Endothelial cell of umbilical vein (primary cell): ENCODE measurements around the gene SLC6A9. TPM values are rescaled to one million over a fixed set of nuclear protein-coding genes. Genes with fewer than 3 reads are reported as not detected.

Experiments used
- BruUV-seq: library from RNA; stranded (reverse); fragments of 400-500 nt; replicated peaks from 2 replicates; lab custom pipeline; 2021; lab: Mats Ljungman, UMichigan
- CTCF ChIA-PET: fragments of 300-600, 350-600 bp; sonication (Branson Sonifier 250); formaldehyde crosslinking; loops from one replicate; lab custom pipeline; 2021; ENCODE audit warnings: antibody characterized with exemption, inconsistent platforms; lab: Charles Lee
- POLR2A ChIA-PET: fragments of 300-600, 350-600 bp; sonication (Branson Sonifier 250); formaldehyde crosslinking; loops from one replicate; lab custom pipeline; 2021; ENCODE audit warnings: antibody characterized with exemption, inconsistent platforms; lab: Charles Lee
- DNase-seq: peaks from one replicate; pipeline ENCODE4 v3.0.0-alpha.2; 2011; ENCODE audit warnings: low read depth, low spot score
- FAIRE-seq: peaks from 2 replicates; lab custom pipeline; 2011; peaks lifted over from hg19 to GRCh38; lab: Jason Lieb, UNC
- H2AFZ ChIP-seq: 2 replicates; pipeline ENCODE4 v1.6.0; 2012; ENCODE audit warnings: low read depth, low read length, control low read depth, inconsistent platforms
- H3K27ac ChIP-seq: 2 replicates; pipeline ENCODE4 v1.5.1; 2011; ENCODE audit warnings: low read depth, mild to moderate bottlenecking, control low read depth, low read length, moderate library complexity; ENCODE audit not compliant: insufficient read depth
- H3K27me3 ChIP-seq, 2 experiments: 2 replicates each; pipeline versions ENCODE4 v1.6.0 to v1.6.1; 2011; ENCODE audit warnings: low read length in 2 of 2, mixed read lengths in 1 of 2; ENCODE audit not compliant: control insufficient read depth in 2 of 2, insufficient read depth in 2 of 2
- H3K36me3 ChIP-seq, 2 experiments: 2 replicates in 1 of 2; 3 replicates in 1 of 2; pipeline ENCODE4 v1.5.1; 2011; ENCODE audit warnings: low read length in 2 of 2, mild to moderate bottlenecking in 1 of 2, moderate library complexity in 1 of 2; ENCODE audit not compliant: control insufficient read depth in 2 of 2, insufficient read depth in 2 of 2; ENCODE audit errors: extremely low read depth in 1 of 2
- H3K4me1 ChIP-seq: 3 replicates; pipeline ENCODE4 v1.5.1; 2011; ENCODE audit warnings: mild to moderate bottlenecking, low read length; ENCODE audit not compliant: control insufficient read depth, insufficient read depth; ENCODE audit errors: extremely low read depth
- H3K4me2 ChIP-seq: 2 replicates; pipeline ENCODE4 v1.6.1; 2011; ENCODE audit warnings: low read length, control low read depth, mixed read lengths; ENCODE audit not compliant: insufficient read depth
- H3K4me3 ChIP-seq, 3 experiments: fragments of 200-600 bp in 1 of 3; sonication (generic), shearing (Covaris generic) in 1 of 3; replicated peaks in 1 of 3; 2 replicates each; pipeline ENCODE4 v1.5.1; 2011 to 2016; ENCODE audit warnings: control low read depth in 3 of 3, low read length in 3 of 3, mild to moderate bottlenecking in 2 of 3, inconsistent platforms in 1 of 3, low read depth in 1 of 3, moderate library complexity in 1 of 3; ENCODE audit not compliant: insufficient read depth in 1 of 3
- H3K79me2 ChIP-seq: 2 replicates; pipeline ENCODE4 v1.6.0; 2012; ENCODE audit warnings: low read length, inconsistent platforms; ENCODE audit not compliant: control insufficient read depth, insufficient read depth
- H3K9ac ChIP-seq: replicated peaks from 2 replicates; pipeline ENCODE3; 2011; ENCODE audit warnings: low read length, control low read depth; ENCODE audit not compliant: insufficient read depth; ENCODE audit errors: extremely low read depth
- H3K9me1 ChIP-seq: replicated peaks from 3 replicates; pipeline ENCODE4 v1.6.0; 2011; ENCODE audit warnings: mild to moderate bottlenecking, low read length; ENCODE audit not compliant: control insufficient read depth, insufficient read depth; ENCODE audit errors: extremely low read depth
- H3K9me3 ChIP-seq: replicated peaks from 2 replicates; pipeline ENCODE4 v1.5.1; 2012; ENCODE audit warnings: low read length, inconsistent platforms; ENCODE audit not compliant: control insufficient read depth, insufficient read depth
- H4K20me1 ChIP-seq: replicated peaks from 2 replicates; pipeline ENCODE3; 2011; ENCODE audit warnings: mild to moderate bottlenecking, low read length; ENCODE audit not compliant: control insufficient read depth, insufficient read depth; ENCODE audit errors: extremely low read depth
- CTCF ChIP-seq, 2 donors: IDR thresholded peaks; 1 replicate in 1 of 2; 2 replicates in 1 of 2; pipeline ENCODE4 v1.5.1; 2011; ENCODE audit warnings: low read length in 2 of 2, mild to moderate bottlenecking in 2 of 2, moderate library complexity in 2 of 2, control low read depth in 1 of 2, inconsistent platforms in 1 of 2, low read depth in 1 of 2; ENCODE audit not compliant: insufficient read depth in 1 of 2; ENCODE audit errors: extremely low read depth in 1 of 2
- EZH2 ChIP-seq: IDR thresholded peaks from 2 replicates; pipeline ENCODE4 v1.6.1; 2012; ENCODE audit warnings: borderline replicate concordance, low read depth, mild to moderate bottlenecking, moderate library complexity, low read length, inconsistent platforms; ENCODE audit not compliant: severe bottlenecking
- FOS ChIP-seq: IDR thresholded peaks from 2 replicates; pipeline ENCODE4 v1.6.1; 2011; ENCODE audit warnings: mild to moderate bottlenecking, low read length, moderate library complexity, borderline replicate concordance; ENCODE audit not compliant: insufficient read depth
- GATA2 ChIP-seq: IDR thresholded peaks from 2 replicates; pipeline ENCODE4 v1.7.0; 2011; ENCODE audit warnings: low read depth, mild to moderate bottlenecking, moderate library complexity, mixed read lengths, low read length; ENCODE audit not compliant: insufficient read length, insufficient read depth
- JUN ChIP-seq: IDR thresholded peaks from 2 replicates; pipeline ENCODE4 v1.6.1; 2011; ENCODE audit warnings: borderline replicate concordance, low read depth; ENCODE audit not compliant: insufficient read length, insufficient read depth
- MAX ChIP-seq: IDR thresholded peaks from 2 replicates; pipeline ENCODE4 v1.6.1; 2011; ENCODE audit not compliant: insufficient read depth, insufficient read length
- MYC ChIP-seq: IDR thresholded peaks from one replicate; pipeline ENCODE4 v1.6.1; 2011; ENCODE audit warnings: mild to moderate bottlenecking, low read depth, low read length
- POLR2A ChIP-seq: IDR thresholded peaks from 2 replicates; pipeline ENCODE4 v1.6.1; 2012; ENCODE audit warnings: low read depth, mild to moderate bottlenecking, control low read depth, low read length
- POLR2AphosphoS5 ChIP-seq: IDR thresholded peaks from 2 replicates; pipeline ENCODE4 v1.6.1; 2012; ENCODE audit warnings: low read depth, mild to moderate bottlenecking, control low read depth, low read length, moderate library complexity; ENCODE audit not compliant: insufficient read depth
- dilution Hi-C: fragments of 300-500 bp; cut with MboI; formaldehyde crosslinking; loops from one replicate; pipeline ENCODE4 v1.15.0; 2019; ENCODE audit warnings: low sequenced_read_pairs; ENCODE audit not compliant: extremely low pct_ligation_motif_present
- intact Hi-C: fragments of 100-400 bp; cut with micrococcal nuclease; formaldehyde crosslinking; loops from one replicate; pipeline ENCODE4 v1.10.0; 2022
- polyA plus RNA-seq, 4 experiments: library from polyadenylated mRNA; depleted of rRNA in 3 of 4; stranded (reverse) in 3 of 4; unstranded in 1 of 4; fragments of >200 nt; gene quantifications; 2 replicates each; pipeline versions ENCODE4 v1.2.1 to v1.2.3, GENCODE V29; 2011 to 2012; ENCODE audit warnings: missing spikeins in 1 of 4
- total RNA-seq: library from RNA; stranded (reverse); gene quantifications from 2 replicates; pipeline ENCODE4 v1.2.3, GENCODE V29; 2021

Gene SLC6A9
- total and polyA plus RNA-seq, 2 donors (not counting 3 experiments of a cell fraction or from before 2014, with no cell fraction given) = 0.80 to 1.5 TPM

- H3K27ac ChIP-seq = peak overlapping the region; percentile 94
- no peaks in the 10 kb centered on the region for H3K27me3 ChIP-seq
- dilution Hi-C loops = loop anchor here (25.0 kb wide), 1 partner anchor 185 kb away; no protein-coding TSS in a partner anchor
- TF ChIP-seq JUN (no peak), FOS (no peak), EZH2 (no peak), CTCF (IDR thresholded peaks at IDR 0.05; ENCODE audit: extremely low read depth in 1 of 2, insufficient read depth in 1 of 2, low read depth in 1 of 2, low read length in 2 of 2) (no peak), POLR2A (no peak), MAX (no peak), POLR2AphosphoS5 (no peak), MYC (no peak), GATA2 (no peak)
- H4K20me1 ChIP-seq = no peaks in the 10 kb centered on the region
- intact Hi-C loops = loop anchor here (5.0 kb wide), 1 partner anchor 100 kb away; no protein-coding TSS in a partner anchor
- H3K36me3 ChIP-seq = peaks cover 0 to 4% of the 10 kb centered on the region in 2 experiments
- H3K4me1 ChIP-seq = peaks cover 20% of the 10 kb centered on the region
- no peaks in the 10 kb centered on the region for H3K9me1 ChIP-seq
- peak overlapping the region; percentile 84 for H3K4me2 ChIP-seq
- ChIA-PET CTCF (interaction anchor here (1.0 to 7.2 kb wide), 3 partner anchors 13 to 183 kb away, joined by 4 to 93 read pairs (median 69); partner anchors contain the start of gene ARTN), POLR2A (interaction anchor here (1.2 kb wide), 1 partner anchor 13 kb away, joined by 4 read pairs; no protein-coding TSS in a partner anchor)
- no peak for DNase-seq
- TSS peak; percentile 29 for BruUV-seq
- no peak for FAIRE-seq
- H3K9me3 ChIP-seq = no peaks in the 10 kb centered on the region
- H3K79me2 ChIP-seq = peaks cover 5% of the 10 kb centered on the region
- peak overlapping the region; percentile 97 for H3K9ac ChIP-seq
- peak overlapping the region; percentile 64 to 76 (median 67) for H3K4me3 ChIP-seq
- peak overlapping the region; percentile 99 for H2AFZ ChIP-seq
Measured at GRCh38 chr1:43947061-43947873, 84.0 kb downstream of the SLC6A9 start.

Other genes with a start within 250 kb of the SLC6A9 start
- 0.18 and 0.48 TPM in 2 replicates for gene ARTN, start 97.7 kb downstream of the SLC6A9 start, total RNA-seq
- gene ARTN, start 97.7 kb downstream of the SLC6A9 start, polyA plus RNA-seq = 0.11 TPM in 2 replicates
- gene IPO13, start 84.5 kb downstream of the SLC6A9 start, total RNA-seq = 25.8 and 29.3 TPM in 2 replicates
- 28.9 and 32.3 TPM in 2 replicates for gene IPO13, start 84.5 kb downstream of the SLC6A9 start, polyA plus RNA-seq
- gene DPH2, start 61.5 kb downstream of the SLC6A9 start, total RNA-seq = 26.6 and 28.1 TPM in 2 replicates
- 59.1 and 59.6 TPM in 2 replicates for gene DPH2, start 61.5 kb downstream of the SLC6A9 start, polyA plus RNA-seq
- 105 and 110 TPM in 2 replicates for gene ATP6V0B, start 56.5 kb downstream of the SLC6A9 start, total RNA-seq
- gene ATP6V0B, start 56.5 kb downstream of the SLC6A9 start, polyA plus RNA-seq = 325 and 372 TPM in 2 replicates
- gene B4GALT2, start 52.3 kb downstream of the SLC6A9 start, total RNA-seq = 77.7 and 80.0 TPM in 2 replicates
- 103 and 145 TPM in 2 replicates for gene B4GALT2, start 52.3 kb downstream of the SLC6A9 start, polyA plus RNA-seq
- 2.2 and 2.8 TPM in 2 replicates for gene CCDC24, start 39.9 kb downstream of the SLC6A9 start, total RNA-seq
- gene CCDC24, start 39.9 kb downstream of the SLC6A9 start, polyA plus RNA-seq = 3.1 and 3.4 TPM in 2 replicates
- gene KLF17, start 87.4 kb upstream of the SLC6A9 start, total RNA-seq = not detected in 2 replicates
- gene KLF17, start 87.4 kb upstream of the SLC6A9 start, polyA plus RNA-seq = not detected in 2 replicates
- not detected in 2 replicates for gene KLF18, start 110.2 kb upstream of the SLC6A9 start, total RNA-seq
- not detected in 2 replicates for gene KLF18, start 110.2 kb upstream of the SLC6A9 start, polyA plus RNA-seq
- 40.9 and 42.9 TPM in 2 replicates for gene DMAP1, start 182.0 kb upstream of the SLC6A9 start, total RNA-seq
- 62.8 and 63.2 TPM in 2 replicates for gene DMAP1, start 182.0 kb upstream of the SLC6A9 start, polyA plus RNA-seq